Stimulated activated CD4-positive, alpha-beta T cell treated with anti-CD3 and anti-CD28 coated beads, Interleukin-15, amount 100 ng/mL, for 48 hours (primary cell): ENCODE results near the gene FAM76B.

Experiments used
- DNase-seq, 2 donors: peaks; one replicate each; pipeline ENCODE4 v3.0.0-alpha.2; 2020; ENCODE audit warnings: low read depth in 2 of 2

FAM76B gene

GRCh38 chr11:95792200-95792599 is 2.6 kb upstream of the FAM76B start:
- no peak for DNase-seq

- no peak for DNase-seq
Observed at GRCh38 chr11:95791709-95792033, 2.1 kb upstream of the FAM76B start.

- DNase-seq: peak; percentile 41 to 45
Observed at GRCh38 chr11:95790933-95791708, 1.5 kb upstream of the FAM76B start.

GRCh38 chr11:95790123-95790932 is 746 bp upstream of the FAM76B start, which contains the start of gene CEP57:
Gene CEP57, plus strand, starts transcription at chr11:95790498. Its CDS starts 201 bp downstream, at chr11:95790699.
- DNase-seq: peak; percentile 94 to 96

GRCh38 chr11:95788921-95789505 is 569 bp downstream of the FAM76B start:
- DNase-seq: peak; percentile 10 to 11

GRCh38 chr11:95780544-95780943 is 9.0 kb downstream of the FAM76B start:
- no peak for DNase-seq

- no peak for DNase-seq
Observed at GRCh38 chr11:95778699-95779098, 10.9 kb downstream of the FAM76B start.

GRCh38 chr11:95776859-95777258 is 12.7 kb downstream of the FAM76B start:
- DNase-seq: no peak

GRCh38 chr11:95768521-95768920 is 21.1 kb downstream of the FAM76B start:
- no peak for DNase-seq

GRCh38 chr11:95767498-95767897 is 22.1 kb downstream of the FAM76B start:
- no peak for DNase-seq

GRCh38 chr11:95766701-95767100 is 22.9 kb downstream of the FAM76B start:
- no peak for DNase-seq

- DNase-seq: no peak
Observed at GRCh38 chr11:95764267-95764898, 25.2 kb downstream of the FAM76B start.

GRCh38 chr11:95762534-95762933 is 27.0 kb downstream of the FAM76B start:
- DNase-seq: no peak

- no peak for DNase-seq
Observed at GRCh38 chr11:95760941-95761340, 28.6 kb downstream of the FAM76B start.

GRCh38 chr11:95751515-95751914 is 38.1 kb downstream of the FAM76B start:
- no peak for DNase-seq

- no peak for DNase-seq
Observed at GRCh38 chr11:95750101-95750500, 39.5 kb downstream of the FAM76B start.

GRCh38 chr11:95739108-95739938 is 50.3 kb downstream of the FAM76B start:
- no peak for DNase-seq

- no peak for DNase-seq
Observed at GRCh38 chr11:95736809-95737208, 52.8 kb downstream of the FAM76B start.

- DNase-seq: no peak
Observed at GRCh38 chr11:95736355-95736754, 53.2 kb downstream of the FAM76B start.

GRCh38 chr11:95734009-95734572 is 55.5 kb downstream of the FAM76B start:
- DNase-seq: no peak
